Keratinocyte (primary cell): ENCODE results near the gene RHEX.

ENCODE experiments used
- EZH2 ChIP-seq: IDR thresholded peaks from one replicate; pipeline ENCODE4 v1.6.1; 2012; ENCODE audit warnings: inconsistent platforms, mild to moderate bottlenecking, low read length, moderate library complexity
- TF ChIP-seq, protein P1 (sequence below), 3 experiments: IDR thresholded peaks in 1 of 3; conservative IDR thresholded peaks in 1 of 3; optimal IDR thresholded peaks in 1 of 3; 2 replicates in 2 of 3; 3 replicates in 1 of 3; pipeline versions ENCODE3 to v1.5.1; 2011; ENCODE audit warnings: low read length in 3 of 3, mild to moderate bottlenecking in 3 of 3, moderate library complexity in 2 of 3, control low read depth in 1 of 3, inconsistent platforms in 1 of 3; ENCODE audit not compliant: insufficient read depth in 2 of 3; ENCODE audit errors: extremely low read depth in 1 of 3

- TF ChIP-seq, protein P1, sequence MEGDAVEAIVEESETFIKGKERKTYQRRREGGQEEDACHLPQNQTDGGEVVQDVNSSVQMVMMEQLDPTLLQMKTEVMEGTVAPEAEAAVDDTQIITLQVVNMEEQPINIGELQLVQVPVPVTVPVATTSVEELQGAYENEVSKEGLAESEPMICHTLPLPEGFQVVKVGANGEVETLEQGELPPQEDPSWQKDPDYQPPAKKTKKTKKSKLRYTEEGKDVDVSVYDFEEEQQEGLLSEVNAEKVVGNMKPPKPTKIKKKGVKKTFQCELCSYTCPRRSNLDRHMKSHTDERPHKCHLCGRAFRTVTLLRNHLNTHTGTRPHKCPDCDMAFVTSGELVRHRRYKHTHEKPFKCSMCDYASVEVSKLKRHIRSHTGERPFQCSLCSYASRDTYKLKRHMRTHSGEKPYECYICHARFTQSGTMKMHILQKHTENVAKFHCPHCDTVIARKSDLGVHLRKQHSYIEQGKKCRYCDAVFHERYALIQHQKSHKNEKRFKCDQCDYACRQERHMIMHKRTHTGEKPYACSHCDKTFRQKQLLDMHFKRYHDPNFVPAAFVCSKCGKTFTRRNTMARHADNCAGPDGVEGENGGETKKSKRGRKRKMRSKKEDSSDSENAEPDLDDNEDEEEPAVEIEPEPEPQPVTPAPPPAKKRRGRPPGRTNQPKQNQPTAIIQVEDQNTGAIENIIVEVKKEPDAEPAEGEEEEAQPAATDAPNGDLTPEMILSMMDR (optimal IDR thresholded peaks at IDR 0.05 in 1 of 3, IDR thresholded peaks at IDR 0.05 in 1 of 3, conservative IDR thresholded peaks at IDR 0.05 in 1 of 3; ENCODE audit: extremely low read depth in 1 of 3, insufficient read depth in 2 of 3, low read length in 3 of 3) = no peak
- TF ChIP-seq EZH2 = no peak
Measured at GRCh38 chr1:206049919-206050600, 2.9 kb upstream of the RHEX start.
